ENCODE measurements around the gene C9orf43. TPM values are rescaled to one million over a fixed set of nuclear protein-coding genes. Genes with fewer than 3 reads are reported as not detected.

Gene C9orf43
- total and polyA plus RNA-seq, 2 experiments from 2014 or later: 0.63 to 1.1 TPM

- no peak for TF ChIP-seq STAT1 (IDR thresholded peaks at IDR 0.05; ENCODE audit: unreplicated experiment)
- TF ChIP-seq POLR2AphosphoS5 (IDR thresholded peaks at IDR 0.05; ENCODE audit: low read depth): no peak
Observed at GRCh38 chr9:113444736-113445135, 34.2 kb downstream of the C9orf43 start (continued).

- H3K4me2 ChIP-seq: no peak overlapping the region
- H3K27ac ChIP-seq (ENCODE audit: low read depth): no peak overlapping the region
- no peak overlapping the region for H3K27ac Mint-ChIP-seq
- H3K9me3 Mint-ChIP-seq: no peaks in the 10 kb centered on the region
- H3K4me1 ChIP-seq (ENCODE audit: insufficient read depth): no peaks in the 10 kb centered on the region
- H3K9me2 ChIP-seq (ENCODE audit: insufficient read depth): no peaks in the 10 kb centered on the region
- no peaks in the 10 kb centered on the region for H3K27me3 ChIP-seq (ENCODE audit: insufficient read depth)
- H4K20me1 ChIP-seq (replicated peaks; ENCODE audit: insufficient read depth): no peaks in the 10 kb centered on the region
- no peak overlapping the region for H3K4me3 ChIP-seq
- H3K36me3 ChIP-seq (ENCODE audit: insufficient read depth): no peaks in the 10 kb centered on the region
- no peaks in the 10 kb centered on the region for H3F3A ChIP-seq (replicated peaks; ENCODE audit: low read depth)
- H2AFZ ChIP-seq: no peak overlapping the region
- H3K27me3 Mint-ChIP-seq (ENCODE audit: insufficient read depth, low read depth, poor library complexity): peaks cover 2% of the 10 kb centered on the region
- no peaks in the 10 kb centered on the region for H3K36me3 Mint-ChIP-seq (ENCODE audit: low read depth)
- no peak overlapping the region for H3K4me3 Mint-ChIP-seq
- H3K4me1 Mint-ChIP-seq: peaks cover 6% of the 10 kb centered on the region; the same call in 2 of the 3 replicates
- peak; percentile 79 for DNase-seq (ENCODE audit: low spot score)
- H3K79me2 ChIP-seq (replicated peaks; ENCODE audit: insufficient read depth): no peaks in the 10 kb centered on the region
- peak; percentile 62 for ATAC-seq
- TF ChIP-seq REST (IDR thresholded peaks at IDR 0.05; ENCODE audit: unreplicated experiment): no peak
- peak; percentile 58 to 83 for TF ChIP-seq CTCF (conservative IDR thresholded peaks at IDR 0.05; ENCODE audit: low read depth in 2 of 2)
Observed at GRCh38 chr9:113446323-113446740, 35.8 kb downstream of the C9orf43 start.

GRCh38 chr9:113449376-113449775 lies 38.8 kb downstream of the C9orf43 start:
- H3K4me1 ChIP-seq (ENCODE audit: insufficient read depth): no peaks in the 10 kb centered on the region
- H3K4me3 ChIP-seq: no peak overlapping the region
- ATAC-seq (no peak), DNase-seq (ENCODE audit: low spot score) (no peak)
- H3K27me3 Mint-ChIP-seq (ENCODE audit: insufficient read depth, low read depth, poor library complexity): peaks cover 2% of the 10 kb centered on the region
- H3K4me1 Mint-ChIP-seq: peaks cover 6% of the 10 kb centered on the region; the same call in 2 of the 3 replicates
- no peaks in the 10 kb centered on the region for H3K9me2 ChIP-seq (ENCODE audit: insufficient read depth)
- H3K4me2 ChIP-seq: no peak overlapping the region
- no peak overlapping the region for H3K27ac ChIP-seq (ENCODE audit: low read depth)
- no peak overlapping the region for H2AFZ ChIP-seq
- no peaks in the 10 kb centered on the region for H3K36me3 Mint-ChIP-seq (ENCODE audit: low read depth)
- H3K79me2 ChIP-seq (replicated peaks; ENCODE audit: insufficient read depth): no peaks in the 10 kb centered on the region
- no peaks in the 10 kb centered on the region for H3K36me3 ChIP-seq (ENCODE audit: insufficient read depth)
- no peaks in the 10 kb centered on the region for H3F3A ChIP-seq (replicated peaks; ENCODE audit: low read depth)
- H3K27ac Mint-ChIP-seq: no peak overlapping the region
- H3K4me3 Mint-ChIP-seq: no peak overlapping the region
- no peaks in the 10 kb centered on the region for H3K27me3 ChIP-seq (ENCODE audit: insufficient read depth)
- no peaks in the 10 kb centered on the region for H4K20me1 ChIP-seq (replicated peaks; ENCODE audit: insufficient read depth)
- no peaks in the 10 kb centered on the region for H3K9me3 Mint-ChIP-seq
- TF ChIP-seq POLR2AphosphoS5 (IDR thresholded peaks at IDR 0.05; ENCODE audit: low read depth) (no peak), CTCF (conservative IDR thresholded peaks at IDR 0.05; ENCODE audit: low read depth in 2 of 2) (no peak), CREB1 (CRISPR knock-in tag; IDR thresholded peaks at IDR 0.05; ENCODE audit: low read depth) (no peak), ETS1 (IDR thresholded peaks at IDR 0.05) (no peak), NANOG (IDR thresholded peaks at IDR 0.05; ENCODE audit: borderline replicate concordance) (no peak), JUNB (IDR thresholded peaks at IDR 0.05; ENCODE audit: unreplicated experiment) (no peak), ZNF331 (CRISPR knock-in tag; IDR thresholded peaks at IDR 0.05; ENCODE audit: low read depth) (no peak), EZH2 (IDR thresholded peaks at IDR 0.05; ENCODE audit: low read depth, unreplicated experiment) (no peak), REST (IDR thresholded peaks at IDR 0.05; ENCODE audit: unreplicated experiment) (no peak), STAT1 (IDR thresholded peaks at IDR 0.05; ENCODE audit: unreplicated experiment) (no peak)
